Suprapubic skin (tissue), 4 donors: Measurements from ENCODE around the gene GRM5. TPM values are rescaled to one million over a fixed set of nuclear protein-coding genes. Genes with fewer than 3 reads are reported as not detected.

ENCODE experiments used
- DNase-seq, 2 donors: peaks; one replicate each; pipeline ENCODE4 v3.0.0-alpha.2; 2019; ENCODE audit warnings: low spot score in 2 of 2
- H3K27ac ChIP-seq: fragments of 200-600 bp; sonication (generic); one replicate; pipeline ENCODE4 v1.5.1; 2019
- H3K27me3 ChIP-seq: fragments of 200-600 bp; sonication (generic); one replicate; pipeline ENCODE4 v1.5.1; 2019
- H3K36me3 ChIP-seq: fragments of 200-600 bp; sonication (generic); one replicate; pipeline ENCODE4 v1.5.1; 2019
- H3K4me1 ChIP-seq: fragments of 200-600 bp; sonication (generic); one replicate; pipeline ENCODE4 v1.5.1; 2019
- H3K4me3 ChIP-seq: fragments of 200-600 bp; sonication (generic); one replicate; pipeline ENCODE4 v1.5.1; 2019; ENCODE audit warnings: mild to moderate bottlenecking
- H3K9me3 ChIP-seq: fragments of 200-600 bp; sonication (generic); one replicate; pipeline ENCODE4 v1.5.1; 2019
- EP300 ChIP-seq: sonication (generic); formaldehyde crosslinking; IDR thresholded peaks from one replicate; pipeline ENCODE4 v1.6.1; 2017; ENCODE audit warnings: antibody characterized with exemption
- POLR2A ChIP-seq, 2 donors: fragments of 450-650 bp; IDR thresholded peaks; one replicate each; pipeline ENCODE4 v1.6.1; 2017; ENCODE audit warnings: antibody characterized with exemption in 2 of 2, mild to moderate bottlenecking in 2 of 2, moderate library complexity in 2 of 2
- POLR2AphosphoS5 ChIP-seq, 3 donors: sonication (generic); formaldehyde crosslinking; IDR thresholded peaks; one replicate each; pipeline ENCODE4 v1.6.1; 2017; ENCODE audit warnings: antibody characterized with exemption in 3 of 3
- WGBS: methylation state at CpG from one replicate; pipeline ENCODE4 v1.1.5; 2018; 5-methylcytosine and 5-hydroxymethylcytosine counted together
- total RNA-seq, 4 donors: library from RNA; depleted of rRNA; stranded (reverse); fragments of >200 nt; gene quantifications; one replicate each; pipeline ENCODE4 v1.1.0, GENCODE V29; 2016
- TF ChIP-seq, protein P1 (sequence below), 2 donors: fragments of 200-600 bp in 1 of 2; fragments of 450-650 bp in 1 of 2; sonication (generic) in 1 of 2; IDR thresholded peaks; one replicate each; pipeline ENCODE4 v1.5.1; 2016 to 2019; ENCODE audit warnings: antibody characterized with exemption in 2 of 2, mild to moderate bottlenecking in 1 of 2, moderate library complexity in 1 of 2

Gene GRM5
- total RNA-seq, 4 donors from 2014 or later = not detected

DNA sequence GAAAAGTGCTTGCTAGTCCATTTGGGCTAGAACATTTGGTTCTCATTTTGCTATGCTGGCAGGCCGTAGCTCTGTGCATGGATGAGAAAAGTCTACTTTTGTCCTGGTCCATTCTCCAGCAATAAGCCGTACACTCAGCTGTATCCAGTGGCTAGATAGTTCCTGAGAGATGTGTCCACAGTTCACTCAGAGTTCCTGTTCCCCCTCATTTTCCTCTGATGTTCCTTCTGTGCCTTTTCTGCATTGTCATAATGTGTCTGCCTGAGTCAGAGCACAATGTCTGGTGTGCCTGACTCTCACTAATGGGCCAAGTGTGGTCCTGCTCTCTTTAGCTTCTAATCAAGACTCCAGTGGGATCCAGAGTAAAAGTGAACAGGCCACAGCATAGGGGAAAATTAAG is 512.6 kb downstream of the GRM5 start:
- peaks cover 17% of the 10 kb centered on the region for H3K4me1 ChIP-seq
- H3K27ac ChIP-seq = peak overlapping the region; percentile 27
- no peak for TF ChIP-seq POLR2AphosphoS5 (IDR thresholded peaks at IDR 0.05)
- TF ChIP-seq POLR2A (IDR thresholded peaks at IDR 0.05) = no peak
- TF ChIP-seq, protein P1, sequence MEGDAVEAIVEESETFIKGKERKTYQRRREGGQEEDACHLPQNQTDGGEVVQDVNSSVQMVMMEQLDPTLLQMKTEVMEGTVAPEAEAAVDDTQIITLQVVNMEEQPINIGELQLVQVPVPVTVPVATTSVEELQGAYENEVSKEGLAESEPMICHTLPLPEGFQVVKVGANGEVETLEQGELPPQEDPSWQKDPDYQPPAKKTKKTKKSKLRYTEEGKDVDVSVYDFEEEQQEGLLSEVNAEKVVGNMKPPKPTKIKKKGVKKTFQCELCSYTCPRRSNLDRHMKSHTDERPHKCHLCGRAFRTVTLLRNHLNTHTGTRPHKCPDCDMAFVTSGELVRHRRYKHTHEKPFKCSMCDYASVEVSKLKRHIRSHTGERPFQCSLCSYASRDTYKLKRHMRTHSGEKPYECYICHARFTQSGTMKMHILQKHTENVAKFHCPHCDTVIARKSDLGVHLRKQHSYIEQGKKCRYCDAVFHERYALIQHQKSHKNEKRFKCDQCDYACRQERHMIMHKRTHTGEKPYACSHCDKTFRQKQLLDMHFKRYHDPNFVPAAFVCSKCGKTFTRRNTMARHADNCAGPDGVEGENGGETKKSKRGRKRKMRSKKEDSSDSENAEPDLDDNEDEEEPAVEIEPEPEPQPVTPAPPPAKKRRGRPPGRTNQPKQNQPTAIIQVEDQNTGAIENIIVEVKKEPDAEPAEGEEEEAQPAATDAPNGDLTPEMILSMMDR (IDR thresholded peaks at IDR 0.05) = no peak
- TF ChIP-seq EP300 = no peak
- 67% methylated on average over 2 of the region's 2 CpGs for WGBS
- H3K9me3 ChIP-seq = no peaks in the 10 kb centered on the region
- no peaks in the 10 kb centered on the region for H3K27me3 ChIP-seq
- no peak overlapping the region for H3K4me3 ChIP-seq
- no peaks in the 10 kb centered on the region for H3K36me3 ChIP-seq
- DNase-seq = no peak

DNA sequence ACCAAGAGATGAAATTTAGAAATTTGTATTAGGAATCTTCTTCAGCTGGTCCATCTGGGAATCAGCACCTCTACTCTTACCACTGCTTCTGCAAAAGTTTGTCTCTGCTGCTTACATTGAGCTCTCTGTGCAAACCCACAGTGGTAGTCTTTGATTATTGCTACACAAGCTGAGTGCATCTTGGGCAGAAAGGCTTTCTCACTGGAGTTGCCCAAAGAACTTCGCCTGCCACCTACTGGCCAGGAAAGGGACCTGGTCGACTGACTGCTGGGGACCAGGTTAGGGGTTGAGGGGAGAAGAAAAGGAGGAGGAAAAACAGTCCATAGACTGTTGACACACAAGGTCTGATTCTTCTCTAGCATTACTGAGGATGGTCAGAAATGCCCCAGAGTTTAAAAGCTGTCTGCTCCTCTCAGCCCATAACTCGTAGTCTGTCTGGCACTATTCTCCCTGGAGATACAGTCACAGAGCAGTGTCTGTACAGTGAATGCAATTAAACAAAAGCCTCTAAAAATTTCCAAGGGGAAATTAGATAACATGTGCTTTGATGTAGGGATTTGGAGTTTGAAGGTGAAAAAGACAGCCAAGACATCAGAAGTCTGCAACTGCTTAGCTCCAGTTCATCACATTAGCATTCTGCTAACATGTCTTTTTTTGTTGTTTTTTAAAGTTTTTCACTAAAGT is 513.3 kb downstream of the GRM5 start:
- Histone ChIP-seq H3K36me3 (no peaks in the 10 kb centered on the region), H3K27ac (no peak overlapping the region), H3K4me3 (no peak overlapping the region), H3K9me3 (no peaks in the 10 kb centered on the region), H3K4me1 (peaks cover 17% of the 10 kb centered on the region), H3K27me3 (no peaks in the 10 kb centered on the region)
- 32% methylated on average over 3 of the region's 3 CpGs for WGBS
- TF ChIP-seq EP300 = no peak
- TF ChIP-seq, protein P1 (IDR thresholded peaks at IDR 0.05) = peak in 1 of 2 donors; percentile 26
- DNase-seq = no peak

- no peak for DNase-seq
- H3K27me3 ChIP-seq = no peaks in the 10 kb centered on the region
- WGBS = 67% methylated on average over 3 of the region's 3 CpGs
- H3K27ac ChIP-seq = no peak overlapping the region
- H3K4me3 ChIP-seq = no peak overlapping the region
- H3K9me3 ChIP-seq = no peaks in the 10 kb centered on the region
- H3K4me1 ChIP-seq = peaks cover 4% of the 10 kb centered on the region
- TF ChIP-seq POLR2AphosphoS5 (IDR thresholded peaks at IDR 0.05) (no peak), POLR2A (IDR thresholded peaks at IDR 0.05) (no peak), EP300 (no peak)
- TF ChIP-seq, protein P1 (IDR thresholded peaks at IDR 0.05) = no peak
- H3K36me3 ChIP-seq = no peaks in the 10 kb centered on the region
Observed at GRCh38 chr11:88544656-88545280, 521.0 kb downstream of the GRM5 start.

GRCh38 chr11:88543902-88544655 is 521.7 kb downstream of the GRM5 start:
- Histone ChIP-seq H3K4me1 (peaks cover 4% of the 10 kb centered on the region), H3K27me3 (no peaks in the 10 kb centered on the region), H3K27ac (no peak overlapping the region), H3K4me3 (no peak overlapping the region), H3K9me3 (no peaks in the 10 kb centered on the region), H3K36me3 (no peaks in the 10 kb centered on the region)
- peak; percentile 84 for DNase-seq
- TF ChIP-seq EP300 (no peak), POLR2AphosphoS5 (IDR thresholded peaks at IDR 0.05) (no peak), POLR2A (IDR thresholded peaks at IDR 0.05) (no peak)
- TF ChIP-seq, protein P1 (IDR thresholded peaks at IDR 0.05) = peak; percentile 67 to 85
- 54% methylated on average over 5 of the region's 5 CpGs for WGBS

GRCh38 chr11:88541006-88541405 is 524.8 kb downstream of the GRM5 start:
- no peak overlapping the region for H3K4me3 ChIP-seq
- peaks cover 7% of the 10 kb centered on the region for H3K4me1 ChIP-seq
- no peak for DNase-seq
- H3K27ac ChIP-seq = no peak overlapping the region
- no peaks in the 10 kb centered on the region for H3K27me3 ChIP-seq
- 89% methylated on average over 6 of the region's 6 CpGs for WGBS
- H3K9me3 ChIP-seq = no peaks in the 10 kb centered on the region
- no peak for TF ChIP-seq EP300
- no peak for TF ChIP-seq POLR2A (IDR thresholded peaks at IDR 0.05)
- H3K36me3 ChIP-seq = no peaks in the 10 kb centered on the region
